ENCODE data around the gene VSTM2L.
A peak's percentile ranks its signal among the peaks of the same experiment; 100 is the strongest.

The VSTM2L gene

DNA sequence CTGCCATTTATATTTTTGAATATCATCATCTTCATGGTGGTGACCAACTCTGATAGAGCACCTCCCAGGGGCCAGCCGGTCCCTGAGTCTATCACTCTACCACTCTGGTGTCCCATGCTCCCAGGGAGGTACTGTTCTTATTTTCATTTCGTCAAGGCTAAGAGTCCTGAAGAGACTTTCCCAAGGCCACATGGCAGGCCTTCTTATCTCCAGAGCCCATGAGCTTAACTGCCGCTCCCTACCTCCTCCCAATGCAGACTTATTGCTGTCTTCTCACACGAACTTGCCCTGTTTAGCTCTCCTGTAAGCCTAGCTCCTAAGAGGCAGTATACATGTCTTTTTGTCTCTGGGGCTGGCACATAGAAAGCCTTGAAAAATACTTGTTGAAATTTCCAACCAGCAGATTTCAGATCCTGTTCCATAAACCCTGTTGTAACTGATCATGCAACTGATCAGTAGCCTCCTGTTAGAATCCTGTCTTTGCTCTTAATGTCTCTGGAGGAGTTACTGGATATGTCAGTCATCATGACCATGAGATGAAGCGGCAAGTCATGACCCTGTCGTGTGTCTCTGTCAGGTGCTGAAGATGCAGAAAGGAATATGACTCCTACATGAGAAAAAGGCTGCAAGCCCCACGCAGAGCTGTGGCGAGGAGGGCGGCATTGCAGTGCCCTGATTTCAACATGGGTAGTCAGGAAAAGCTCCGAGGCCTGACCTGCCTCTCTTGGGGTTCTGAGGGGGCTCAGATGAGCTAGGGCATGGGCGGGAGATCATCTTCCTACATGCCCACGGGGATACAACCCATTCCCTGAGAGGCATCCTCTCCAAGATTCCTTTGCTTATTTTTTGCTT, 70.4 kb downstream of the VSTM2L start:
- Histone ChIP-seq H3K4me1 (peaks cover 70% of the 10 kb centered on the region), H3K4me2 (no peak overlapping the region)
- no peak for TF ChIP-seq Cebpa-rat (IDR thresholded peaks at IDR 0.05)

DNA sequence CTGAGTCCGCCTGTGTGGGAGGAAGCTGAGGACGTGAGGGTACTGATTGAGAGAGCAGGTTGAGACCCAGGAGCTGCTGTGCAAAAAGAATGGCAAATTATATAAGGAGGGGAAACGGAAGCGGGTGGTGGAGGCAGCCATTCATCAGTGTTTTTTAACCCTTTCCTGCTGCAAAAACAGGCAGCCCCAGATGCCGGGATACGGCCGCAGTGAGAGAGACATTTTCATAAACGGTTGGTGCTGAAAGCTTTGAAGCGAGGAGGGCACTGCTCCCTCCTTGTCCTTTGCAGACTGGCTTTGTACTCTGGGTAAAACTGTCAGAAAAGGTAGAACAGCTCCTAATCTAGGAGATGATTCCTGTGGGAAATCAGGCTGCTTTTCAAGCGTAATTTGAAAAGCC, 74.0 kb downstream of the VSTM2L start:
- Histone ChIP-seq H3K27me3 (no peaks in the 10 kb centered on the region), H3K36me3 (peaks cover 12% of the 10 kb centered on the region), H3K9ac (no peak overlapping the region; the same call in 1 of the 2 replicates), H4K20me1 (no peaks in the 10 kb centered on the region), H3K27ac (peak overlapping the region; percentile 3), H3K4me3 (peak overlapping the region; percentile 46; the same call in 1 of the 2 replicates), H3K4me1 (peaks cover 48% of the 10 kb centered on the region), H3K4me2 (peak overlapping the region; percentile 91), H3K9me3 (0 out of 2 replicates have a peak, but pooled peaks cover 4% of the 10 kb centered on the region)
- TF ChIP-seq Cebpa-rat (IDR thresholded peaks at IDR 0.05) = no peak

More for the DNA sequence above, 70.4 kb downstream of the VSTM2L start:
- no peaks in the 10 kb centered on the region for H3K27me3 ChIP-seq
- no peaks in the 10 kb centered on the region for H3K36me3 ChIP-seq
- no peak overlapping the region for H3K27ac ChIP-seq
- H4K20me1 ChIP-seq = no peaks in the 10 kb centered on the region
- no peak overlapping the region for H3K9ac ChIP-seq
- H3K4me3 ChIP-seq = no peak overlapping the region
- 0 out of 2 replicates have a peak, but pooled peaks cover 4% of the 10 kb centered on the region for H3K9me3 ChIP-seq

GRCh38 chr20:37977338-37977737, 74.4 kb downstream of the VSTM2L start:
- Histone ChIP-seq H3K9ac (peak overlapping the region; percentile 65), H3K27me3 (no peaks in the 10 kb centered on the region), H3K4me2 (peak overlapping the region; percentile 91), H3K4me1 (peaks cover 44% of the 10 kb centered on the region), H3K4me3 (peak overlapping the region; percentile 56; the same call in 1 of the 2 replicates), H3K9me3 (0 out of 2 replicates have a peak, but pooled peaks cover 4% of the 10 kb centered on the region), H4K20me1 (no peaks in the 10 kb centered on the region), H3K27ac (peak overlapping the region; percentile 76), H3K36me3 (peaks cover 17% of the 10 kb centered on the region)
- no peak for TF ChIP-seq Cebpa-rat (IDR thresholded peaks at IDR 0.05)

DNA sequence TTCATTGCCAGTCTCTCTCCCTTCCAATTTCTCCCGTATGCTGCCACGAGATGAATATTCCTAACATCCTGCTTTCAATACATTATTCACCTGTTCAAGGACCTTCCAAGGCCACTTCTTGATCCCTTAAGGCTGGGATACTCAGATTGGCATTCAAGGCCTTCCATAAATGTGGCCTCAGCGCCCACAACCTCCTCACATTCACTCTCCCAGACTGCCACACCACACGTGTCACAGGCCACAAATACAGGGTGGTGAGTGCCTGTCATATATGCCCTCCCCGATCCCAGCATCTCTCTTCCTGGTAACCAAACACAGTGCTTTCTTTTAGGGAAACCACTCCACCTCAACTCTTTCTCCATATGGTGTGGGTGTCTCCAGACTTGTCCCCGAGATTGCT, 74.9 kb downstream of the VSTM2L start:
- Histone ChIP-seq H3K36me3 (peaks cover 21% of the 10 kb centered on the region), H4K20me1 (no peaks in the 10 kb centered on the region), H3K4me3 (peak overlapping the region; percentile 56; the same call in 1 of the 2 replicates), H3K9me3 (0 out of 2 replicates have a peak, but pooled peaks cover 1% of the 10 kb centered on the region), H3K4me1 (peaks cover 40% of the 10 kb centered on the region), H3K4me2 (peak overlapping the region; percentile 91), H3K27ac (peak overlapping the region; percentile 76), H3K27me3 (no peaks in the 10 kb centered on the region), H3K9ac (peak overlapping the region; percentile 65)
- no peak for TF ChIP-seq Cebpa-rat (IDR thresholded peaks at IDR 0.05)

DNA sequence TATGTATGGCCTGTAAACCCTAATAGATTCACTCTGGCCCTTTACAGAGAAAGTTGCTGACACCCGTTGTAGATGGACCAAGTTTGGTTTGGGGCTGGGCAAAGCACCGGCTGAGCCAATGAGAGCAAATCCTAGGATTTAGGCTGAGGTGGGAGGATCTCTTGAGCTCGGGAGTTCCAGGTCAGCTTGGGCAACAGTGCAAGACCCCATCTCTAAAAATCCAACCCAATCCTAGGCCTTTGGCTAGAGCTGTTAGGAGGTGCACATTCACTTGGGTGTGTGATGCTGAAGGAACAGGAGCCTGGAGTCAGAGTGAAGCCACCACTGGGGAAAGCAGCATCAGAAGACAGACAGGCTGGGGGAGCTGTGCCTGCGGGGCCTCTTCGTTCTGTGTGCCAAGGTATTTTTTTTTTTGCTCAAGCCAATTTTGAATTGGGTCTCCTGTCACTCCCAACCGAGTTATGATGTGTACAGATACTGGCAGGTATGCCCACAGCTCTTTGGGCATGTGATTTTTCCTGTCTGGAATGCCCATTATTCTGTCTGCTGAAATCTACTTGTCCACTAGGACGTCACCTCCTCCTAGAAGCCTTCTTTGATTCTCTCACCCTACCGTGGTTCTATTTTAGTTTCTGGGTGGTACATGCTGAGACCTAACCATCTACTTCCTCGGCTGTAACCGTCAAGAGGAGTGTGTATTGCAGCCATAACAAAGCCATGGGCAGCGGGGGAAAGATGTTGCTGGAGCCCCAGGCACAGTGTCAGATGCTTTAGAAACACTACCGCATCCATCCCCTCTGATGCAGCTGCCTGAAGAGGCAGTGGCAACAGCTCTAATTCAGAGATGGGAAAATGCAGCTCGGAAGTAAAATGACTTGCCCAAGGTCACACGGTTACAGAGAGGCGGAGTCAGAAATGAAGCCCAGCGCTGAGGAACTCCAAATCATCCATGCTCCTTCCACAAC, 76.4 kb downstream of the VSTM2L start:
- no peaks in the 10 kb centered on the region for H3K27me3 ChIP-seq
- peaks cover 36% of the 10 kb centered on the region for H3K36me3 ChIP-seq
- no peak overlapping the region for H3K27ac ChIP-seq
- H3K4me2 ChIP-seq = peak overlapping the region; percentile 91; the same call in 1 of the 2 replicates
- no peaks in the 10 kb centered on the region for H4K20me1 ChIP-seq
- no peak overlapping the region for H3K4me3 ChIP-seq
- H3K9ac ChIP-seq = no peak overlapping the region
- H3K9me3 ChIP-seq = no peaks in the 10 kb centered on the region
- peaks cover 46% of the 10 kb centered on the region for H3K4me1 ChIP-seq
- no peak for TF ChIP-seq Cebpa-rat (IDR thresholded peaks at IDR 0.05)

GRCh38 chr20:37980383-37980782, 77.5 kb downstream of the VSTM2L start:
- no peak overlapping the region for H3K9ac ChIP-seq
- H3K4me2 ChIP-seq = no peak overlapping the region
- H3K27ac ChIP-seq = no peak overlapping the region
- no peaks in the 10 kb centered on the region for H3K9me3 ChIP-seq
- peaks cover 53% of the 10 kb centered on the region for H3K4me1 ChIP-seq
- TF ChIP-seq Cebpa-rat (IDR thresholded peaks at IDR 0.05) = no peak
- peaks cover 46% of the 10 kb centered on the region for H3K36me3 ChIP-seq
- H3K27me3 ChIP-seq = no peaks in the 10 kb centered on the region
- H4K20me1 ChIP-seq = no peaks in the 10 kb centered on the region
- no peak overlapping the region for H3K4me3 ChIP-seq

GRCh38 chr20:37980876-37981275, 77.9 kb downstream of the VSTM2L start:
- H3K4me1 ChIP-seq = peaks cover 50% of the 10 kb centered on the region
- H4K20me1 ChIP-seq = no peaks in the 10 kb centered on the region
- H3K4me3 ChIP-seq = no peak overlapping the region
- no peaks in the 10 kb centered on the region for H3K9me3 ChIP-seq
- H3K27me3 ChIP-seq = no peaks in the 10 kb centered on the region
- no peak overlapping the region for H3K4me2 ChIP-seq
- TF ChIP-seq Cebpa-rat (IDR thresholded peaks at IDR 0.05) = no peak
- H3K27ac ChIP-seq = no peak overlapping the region
- no peak overlapping the region for H3K9ac ChIP-seq
- peaks cover 51% of the 10 kb centered on the region for H3K36me3 ChIP-seq

GRCh38 chr20:37981568-37981967, 78.6 kb downstream of the VSTM2L start:
- Histone ChIP-seq H4K20me1 (no peaks in the 10 kb centered on the region), H3K27ac (no peak overlapping the region), H3K27me3 (no peaks in the 10 kb centered on the region), H3K4me2 (no peak overlapping the region), H3K36me3 (peaks cover 57% of the 10 kb centered on the region), H3K4me3 (no peak overlapping the region), H3K4me1 (peaks cover 50% of the 10 kb centered on the region), H3K9ac (no peak overlapping the region), H3K9me3 (no peaks in the 10 kb centered on the region)
- TF ChIP-seq Cebpa-rat (IDR thresholded peaks at IDR 0.05) = no peak

GRCh38 chr20:37983286-37983685, 80.4 kb downstream of the VSTM2L start:
- H3K27ac ChIP-seq = no peak overlapping the region

More at GRCh38 chr20:37983286-37983685, 80.4 kb downstream of the VSTM2L start:
- H3K9ac ChIP-seq = no peak overlapping the region
- no peak overlapping the region for H3K4me3 ChIP-seq
- H3K36me3 ChIP-seq = peaks cover 68% of the 10 kb centered on the region
- TF ChIP-seq Cebpa-rat (IDR thresholded peaks at IDR 0.05) = no peak
- peaks cover 52% of the 10 kb centered on the region for H3K4me1 ChIP-seq
- H4K20me1 ChIP-seq = no peaks in the 10 kb centered on the region
- H3K27me3 ChIP-seq = no peaks in the 10 kb centered on the region
- H3K9me3 ChIP-seq = no peaks in the 10 kb centered on the region
- H3K4me2 ChIP-seq = no peak overlapping the region
